A549 (cell line): ENCODE measurements around the gene PTPRG. TPM values are rescaled to one million over a fixed set of nuclear protein-coding genes. Genes with fewer than 3 reads are reported as not detected.
"Not testable (repeated sequence)": the region's sequence is repeated elsewhere in the genome, so short reads cannot be mapped to it uniquely, and the experiment has no call there.

Source experiments
- ATAC-seq, 2 experiments: fragments of 200-7000 bp in 1 of 2; fragments of >200 bp in 1 of 2; cut with Nextera tagmentation in 1 of 2; cut with Tn5 transposase in 1 of 2; 3 replicates each; pipeline versions ENCODE4 v1.8.0 to v1.9.1; 2018 to 2020; ENCODE audit warnings: mild to moderate bottlenecking in 1 of 2, moderate library complexity in 1 of 2
- CTCF ChIA-PET: fragments of 300-600 bp; sonication (Branson Sonifier 250); formaldehyde crosslinking; extraction: SDS; loops from one replicate; lab custom pipeline; 2021; ENCODE audit warnings: antibody characterized with exemption, inconsistent platforms; lab: Yijun Ruan, JAX
- POLR2A ChIA-PET: fragments of 350-600 bp; formaldehyde crosslinking; extraction: SDS; loops from one replicate; lab custom pipeline; 2021; ENCODE audit warnings: antibody characterized with exemption, inconsistent platforms; lab: Yijun Ruan, JAX
- DNase-seq, 2 experiments: peaks; one replicate each; pipeline versions ENCODE4 v3.0.0 to v3.0.0-alpha.2; 2011 to 2016; ENCODE audit warnings: low read depth in 1 of 2, low spot score in 1 of 2
- FAIRE-seq: peaks from 2 replicates; lab custom pipeline; 2011; peaks lifted over from hg19 to GRCh38; lab: Jason Lieb, UNC
- H3K27ac ChIP-seq, 2 experiments: fragments of >200 bp; sonication (Bioruptor Twin); formaldehyde crosslinking; 3 replicates each; pipeline ENCODE4 v1.5.1; 2016 to 2017
- H3K4me1 ChIP-seq: fragments of >200 bp; sonication (Bioruptor Twin); formaldehyde crosslinking; 3 replicates; pipeline ENCODE4 v1.6.1; 2016
- H3K4me2 ChIP-seq: fragments of >200 bp; sonication (Bioruptor Twin); formaldehyde crosslinking; 3 replicates; pipeline ENCODE4 v1.6.1; 2016
- H3K4me3 ChIP-seq: fragments of >200 bp; sonication (Bioruptor Twin); formaldehyde crosslinking; 3 replicates; pipeline ENCODE4 v1.5.1; 2016
- H3K9me3 ChIP-seq: fragments of >200 bp; sonication (Bioruptor Twin); formaldehyde crosslinking; 3 replicates; pipeline ENCODE4 v1.6.1; 2016
- CBX2 ChIP-seq: fragments of 200-600 bp; sonication (generic); IDR thresholded peaks from 2 replicates; pipeline ENCODE4 v1.6.1; 2016; ENCODE audit warnings: low read depth, mild to moderate bottlenecking, borderline replicate concordance
- CBX8 ChIP-seq: fragments of 200-600 bp; sonication (generic); IDR thresholded peaks from 2 replicates; pipeline ENCODE4 v1.6.1; 2016
- CHD2 ChIP-seq: fragments of 150-350 bp; IDR thresholded peaks from 2 replicates; pipeline ENCODE4 v1.6.1; 2014; ENCODE audit warnings: low read length; ENCODE audit not compliant: partially characterized antibody
- EHMT2 ChIP-seq: fragments of 200-600 bp; sonication (generic); IDR thresholded peaks from 2 replicates; pipeline ENCODE4 v1.6.1; 2016; ENCODE audit warnings: antibody characterized with exemption, low read depth, mild to moderate bottlenecking, moderate library complexity
- FOXS1 ChIP-seq: fragments of 250-450 bp; sonication (Bioruptor Pico); IDR thresholded peaks from 2 replicates; pipeline ENCODE4 v1.5.0; 2020; ENCODE audit warnings: mild to moderate bottlenecking, moderate library complexity
- HDAC2 ChIP-seq: fragments of 200-600 bp; sonication (generic); IDR thresholded peaks from 2 replicates; pipeline ENCODE4 v1.6.1; 2016
- HEYL ChIP-seq: fragments of 250-450 bp; sonication (Bioruptor Pico); IDR thresholded peaks from 2 replicates; pipeline ENCODE4 v1.8.0; 2021; ENCODE audit warnings: mild to moderate bottlenecking, moderate library complexity
- HOXB13 ChIP-seq: fragments of 250-450 bp; sonication (Bioruptor Pico); IDR thresholded peaks from 2 replicates; pipeline ENCODE4 v1.5.0; 2020; ENCODE audit warnings: low read depth, mild to moderate bottlenecking, moderate library complexity
- HOXB5 ChIP-seq: fragments of 250-450 bp; sonication (Bioruptor Pico); IDR thresholded peaks from 2 replicates; pipeline ENCODE4 v1.5.0; 2020; ENCODE audit warnings: mild to moderate bottlenecking, moderate library complexity
- JUNB ChIP-seq: fragments of >200 bp; sonication (Bioruptor Twin); formaldehyde crosslinking; IDR thresholded peaks from 2 replicates; pipeline ENCODE4 v1.6.1; 2016
- MAFK ChIP-seq: fragments of 450-650 bp; IDR thresholded peaks from 2 replicates; pipeline ENCODE4 v1.6.1; 2014; ENCODE audit not compliant: partially characterized antibody
- MYC ChIP-seq: IDR thresholded peaks from 2 replicates; pipeline ENCODE4 v1.6.1; 2012; ENCODE audit warnings: mild to moderate bottlenecking, inconsistent platforms, low read length, improper control_type of control experiment, borderline replicate concordance
- NPAS2 ChIP-seq: fragments of 250-450 bp; sonication (Bioruptor Pico); IDR thresholded peaks from 2 replicates; pipeline ENCODE4 v1.8.0; 2022; ENCODE audit warnings: mild to moderate bottlenecking, moderate library complexity, borderline replicate concordance
- PHF8 ChIP-seq: fragments of 200-600 bp; sonication (generic); IDR thresholded peaks from 2 replicates; pipeline ENCODE4 v1.6.1; 2016; ENCODE audit warnings: low read depth, mild to moderate bottlenecking, antibody characterized with exemption, moderate library complexity, borderline replicate concordance
- POLR2A ChIP-seq: IDR thresholded peaks from 2 replicates; pipeline ENCODE4 v1.6.1; 2012; ENCODE audit warnings: mild to moderate bottlenecking, low read length
- RARB ChIP-seq: fragments of 250-450 bp; sonication (Bioruptor Pico); IDR thresholded peaks from 2 replicates; pipeline ENCODE4 v1.8.0; 2021; ENCODE audit warnings: mild to moderate bottlenecking, moderate library complexity
- RCOR1 ChIP-seq: fragments of 150-350 bp; IDR thresholded peaks from 2 replicates; pipeline ENCODE4 v1.6.1; 2014; ENCODE audit warnings: antibody characterized with exemption, low read length, low read depth
- RFX5 ChIP-seq: fragments of 450-650 bp; IDR thresholded peaks from 2 replicates; pipeline ENCODE4 v1.7.1; 2014; ENCODE audit warnings: antibody characterized with exemption, mild to moderate bottlenecking, moderate library complexity
- RNF2 ChIP-seq: fragments of 200-600 bp; sonication (generic); IDR thresholded peaks from 2 replicates; pipeline ENCODE4 v1.6.1; 2016; ENCODE audit warnings: low read depth, mild to moderate bottlenecking, antibody characterized with exemption, moderate library complexity, borderline replicate concordance
- TP53 ChIP-seq: fragments of 250-450 bp; sonication (Bioruptor Pico); IDR thresholded peaks from 2 replicates; pipeline ENCODE4 v1.5.0; 2021; ENCODE audit warnings: mild to moderate bottlenecking, moderate library complexity
- WGBS: methylation state at CpG from one replicate; pipeline ENCODE4 v1.1.6; 2017; ENCODE audit errors: missing lambda C conversion rate; 5-methylcytosine and 5-hydroxymethylcytosine counted together
- polyA plus RNA-seq, 4 experiments: library from polyadenylated mRNA; depleted of rRNA in 3 of 4; stranded (reverse); fragments of >200 nt; fragmentation: RNase III in 1 of 4; extraction: RNeasy Plus Mini Kit Qiagen cat#74134 plus additional on column Dnase treatment in 1 of 4; gene quantifications; 2 replicates in 3 of 4; 3 replicates in 1 of 4; pipeline ENCODE4 v1.2.3, GENCODE V29; 2011 to 2017
- TF ChIP-seq, protein P1 (sequence below): fragments of >200 bp; sonication (Bioruptor Twin); formaldehyde crosslinking; IDR thresholded peaks from 2 replicates; pipeline ENCODE4 v1.6.1; 2016

Gene PTPRG
- polyA plus RNA-seq, 2 of the 4 experiments (the other 2 are of a cell fraction): 4.5 to 4.8 TPM

- no peak for TF ChIP-seq CHD2
- TF ChIP-seq, protein P1, sequence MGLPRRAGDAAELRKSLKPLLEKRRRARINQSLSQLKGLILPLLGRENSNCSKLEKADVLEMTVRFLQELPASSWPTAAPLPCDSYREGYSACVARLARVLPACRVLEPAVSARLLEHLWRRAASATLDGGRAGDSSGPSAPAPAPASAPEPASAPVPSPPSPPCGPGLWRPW: no peak
- no peak for TF ChIP-seq TP53 (CRISPR knock-in tag)
Observed at GRCh38 chr3:61748288-61748687, 186.9 kb downstream of the PTPRG start (continued).

DNA sequence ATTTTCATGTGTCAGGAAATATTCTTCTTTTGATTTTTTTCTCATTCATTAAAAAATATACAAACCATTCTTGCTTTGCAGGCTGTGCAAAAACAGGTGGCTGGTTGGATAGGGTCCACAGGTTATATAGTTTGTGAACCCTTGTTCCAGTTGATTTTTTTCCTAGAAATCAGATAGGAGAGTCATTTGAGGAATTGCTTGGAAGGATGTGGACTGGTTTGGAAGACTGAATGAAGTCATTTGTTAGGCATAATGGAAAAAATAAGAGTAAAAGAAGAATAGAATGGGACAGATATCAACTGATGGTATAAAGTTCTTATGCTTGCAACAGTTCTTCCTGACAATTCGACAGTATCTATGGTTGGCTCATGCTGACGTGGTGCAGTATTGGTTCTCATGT lies 189.4 kb downstream of the PTPRG start:
- no peak for TF ChIP-seq RNF2
- TF ChIP-seq, protein P1: no peak
- no peak for TF ChIP-seq FOXS1 (CRISPR knock-in tag)
- no peak for TF ChIP-seq EHMT2
- no peak for TF ChIP-seq JUNB
- POLR2A ChIA-PET: no interaction called here
- FAIRE-seq (no peak), ATAC-seq (no peak), DNase-seq (no peak)
- Histone ChIP-seq H3K4me2 (no peak overlapping the region), H3K27ac (no peak overlapping the region), H3K4me1 (no peaks in the 10 kb centered on the region), H3K9me3 (no peaks in the 10 kb centered on the region), H3K4me3 (no peak overlapping the region)
- CTCF ChIA-PET: no interaction called here
- WGBS: 16% methylated on average over 2 of the region's 2 CpGs

DNA sequence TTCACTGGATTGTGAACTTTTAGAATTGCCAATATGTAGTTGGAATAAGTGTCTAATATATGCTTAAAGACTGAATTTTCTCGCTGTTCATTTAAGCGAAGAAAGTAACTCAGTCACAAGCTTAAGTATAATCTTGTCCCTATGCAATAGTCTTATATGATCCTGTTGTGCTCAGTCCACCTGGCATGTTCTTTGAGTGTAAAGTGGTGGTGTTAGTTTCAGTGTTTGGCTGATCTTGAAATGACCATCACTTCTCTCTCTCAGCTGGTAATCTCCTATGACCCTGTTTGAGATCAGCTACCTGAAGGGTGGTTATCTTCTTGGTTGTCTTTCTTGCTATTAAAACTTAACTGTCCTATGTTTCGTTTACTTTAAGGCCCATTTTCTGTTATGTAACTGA lies 197.5 kb downstream of the PTPRG start:
- ChIA-PET CTCF (no interaction called here), POLR2A (no interaction called here)
- Histone ChIP-seq H3K4me1 (no peaks in the 10 kb centered on the region), H3K4me2 (no peak overlapping the region), H3K9me3 (no peaks in the 10 kb centered on the region), H3K4me3 (no peak overlapping the region), H3K27ac (no peak overlapping the region)
- WGBS: 57% methylated on average over 3 of the region's 3 CpGs
- DNase-seq (no peak), FAIRE-seq (no peak), ATAC-seq (no peak)
- TF ChIP-seq PHF8 (no peak), RFX5 (no peak), TP53 (CRISPR knock-in tag) (no peak), RCOR1 (no peak), RARB (CRISPR knock-in tag) (no peak), POLR2A (no peak), HOXB13 (no peak), HOXB5 (CRISPR knock-in tag) (no peak), CBX8 (no peak), CBX2 (no peak), RNF2 (no peak), NPAS2 (CRISPR knock-in tag) (no peak), MAFK (no peak), HDAC2 (no peak), HEYL (no peak), JUNB (no peak), MYC (no peak)

DNA sequence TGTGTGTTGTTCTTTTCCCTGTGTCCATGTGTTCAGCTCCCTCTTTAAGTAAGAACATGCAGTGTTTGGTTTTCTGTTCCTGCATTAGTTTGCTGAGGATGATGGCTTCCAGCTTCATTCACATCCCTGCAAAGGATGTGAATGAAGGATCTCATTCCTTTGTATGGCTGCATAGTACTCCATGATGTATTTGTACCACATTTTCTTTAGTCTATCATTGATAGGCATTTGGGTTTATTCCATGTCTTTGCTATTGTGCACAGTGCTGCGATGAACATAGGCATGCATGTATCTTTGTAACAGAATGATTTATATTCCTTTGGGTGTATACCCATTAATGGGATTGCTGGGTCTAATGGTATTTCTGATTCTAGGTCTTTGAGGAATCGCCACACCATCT lies 199.4 kb downstream of the PTPRG start:
- POLR2A ChIA-PET, ATAC-seq, H3K9me3 ChIP-seq, H3K4me1 ChIP-seq, FAIRE-seq, H3K27ac ChIP-seq, DNase-seq, CTCF ChIA-PET, H3K4me3 ChIP-seq, H3K4me2 ChIP-seq: not testable (repeated sequence)
- 70% methylated on average over 2 of the region's 2 CpGs for WGBS
